DOHH2 (cell line): ENCODE measurements around the gene SCOC.
A peak's percentile ranks its signal among the peaks of the same experiment; 100 is the strongest.

Experiments used
- H3F3A ChIP-seq: fragments of 200-600 bp; sonication (generic), shearing (Covaris generic); 2 replicates; pipeline ENCODE4 v1.6.0; 2016; ENCODE audit warnings: antibody characterized with exemption, mild to moderate bottlenecking; ENCODE audit not compliant: control insufficient read depth, insufficient read depth
- H3K27ac ChIP-seq: fragments of 200-600 bp; sonication (generic); 2 replicates; pipeline ENCODE4 v1.5.1; 2014; ENCODE audit warnings: low read depth, mild to moderate bottlenecking, low read length, moderate library complexity
- H3K27me3 ChIP-seq: fragments of 200-600 bp; sonication (generic); 2 replicates; pipeline ENCODE4 v1.6.1; 2014; ENCODE audit warnings: mild to moderate bottlenecking, low read length, mixed read lengths; ENCODE audit not compliant: control insufficient read depth
- H3K36me3 ChIP-seq: fragments of 200-600 bp; sonication (generic); 2 replicates; pipeline ENCODE4 v1.6.1; 2014; ENCODE audit warnings: mild to moderate bottlenecking, low read length, moderate library complexity, mixed read lengths; ENCODE audit not compliant: control insufficient read depth
- H3K4me1 ChIP-seq: fragments of 200-600 bp; sonication (generic); 2 replicates; pipeline ENCODE4 v1.6.1; 2014; ENCODE audit warnings: mild to moderate bottlenecking, low read length, mixed read lengths; ENCODE audit not compliant: control insufficient read depth
- H3K4me2 ChIP-seq: fragments of 200-600 bp; sonication (generic); 2 replicates; pipeline ENCODE4 v1.6.0; 2014; ENCODE audit warnings: mild to moderate bottlenecking, low read length, moderate library complexity
- H3K4me3 ChIP-seq: fragments of 200-600 bp; sonication (generic); 2 replicates; pipeline ENCODE4 v1.5.1; 2014; ENCODE audit warnings: mild to moderate bottlenecking, low read length, mixed read lengths
- H3K79me2 ChIP-seq: fragments of 200-600 bp; sonication (generic); 2 replicates; pipeline ENCODE4 v1.6.1; 2014; ENCODE audit warnings: mild to moderate bottlenecking, low read length, mixed read lengths; ENCODE audit not compliant: control insufficient read depth
- H3K9me2 ChIP-seq: fragments of 200-600 bp; sonication (generic); replicated peaks from 2 replicates; pipeline ENCODE4 v1.6.1; 2014; ENCODE audit warnings: mild to moderate bottlenecking, low read length, mixed read lengths; ENCODE audit not compliant: control insufficient read depth
- H3K9me3 ChIP-seq: fragments of 200-600 bp; sonication (generic); 2 replicates; pipeline ENCODE4 v1.6.1; 2014; ENCODE audit warnings: antibody characterized with exemption, low read length, mixed read lengths; ENCODE audit not compliant: control insufficient read depth, insufficient read depth
- H4K20me1 ChIP-seq: fragments of 200-600 bp; sonication (generic); 2 replicates; pipeline ENCODE4 v1.6.0; 2014; ENCODE audit warnings: low read depth, mild to moderate bottlenecking, antibody characterized with exemption, low read length, moderate library complexity; ENCODE audit not compliant: control insufficient read depth, insufficient read depth
- CTCF ChIP-seq: fragments of 200-600 bp; sonication (generic); IDR thresholded peaks from one replicate; pipeline ENCODE4 v1.5.1; 2014; ENCODE audit warnings: antibody characterized with exemption, mild to moderate bottlenecking, low read depth, low read length; ENCODE audit not compliant: poor library complexity, severe bottlenecking
- EZH2phosphoT487 ChIP-seq: fragments of 200-600 bp; sonication (generic); IDR thresholded peaks from 2 replicates; pipeline ENCODE4 v1.6.1; 2017; ENCODE audit warnings: borderline replicate concordance, mild to moderate bottlenecking, antibody characterized with exemption, low read length, moderate library complexity, mixed read lengths

The SCOC gene

GRCh38 chr4:140427919-140428471, 54.5 kb downstream of the SCOC start:
- Histone ChIP-seq H3K9me3 (no peaks in the 10 kb centered on the region), H4K20me1 (no peaks in the 10 kb centered on the region; the same call in 1 of the 2 replicates), H3K4me2 (peak overlapping the region; percentile 73), H3K27me3 (no peaks in the 10 kb centered on the region), H3F3A (no peaks in the 10 kb centered on the region), H3K4me3 (peak overlapping the region; percentile 79), H3K9me2 (no peaks in the 10 kb centered on the region), H3K4me1 (peaks cover 11% of the 10 kb centered on the region), H3K36me3 (no peaks in the 10 kb centered on the region), H3K27ac (no peak overlapping the region), H3K79me2 (no peaks in the 10 kb centered on the region; the same call in 1 of the 2 replicates)
- TF ChIP-seq CTCF (no peak), EZH2phosphoT487 (no peak)
